ENCODE results near the gene SH3BP2.
"Not testable (repeated sequence)": the region's sequence is repeated elsewhere in the genome, so short reads cannot be mapped to it uniquely, and the experiment has no call there.

Gene SH3BP2

GRCh38 chr4:2771264-2771663 is 21.6 kb upstream of the SH3BP2 start:
- H3K9ac ChIP-seq (ENCODE audit: low read length) = no peak overlapping the region
- no peaks in the 10 kb centered on the region for H3K79me2 ChIP-seq (ENCODE audit: insufficient read depth, low read length)
- H2AFZ ChIP-seq (ENCODE audit: low read length) = no peak overlapping the region
- H3K4me1 ChIP-seq (ENCODE audit: insufficient read depth, low read length, severe bottlenecking) = no peaks in the 10 kb centered on the region
- no peak overlapping the region for H3K4me2 ChIP-seq (ENCODE audit: low read length)
- no peak overlapping the region for H3K4me3 ChIP-seq (ENCODE audit: low read depth, low read length, poor library complexity, severe bottlenecking)
- no peaks in the 10 kb centered on the region for H3K9me2 ChIP-seq (ENCODE audit: low read depth, low read length)
- H3K27ac ChIP-seq (ENCODE audit: low read depth, low read length, poor library complexity, severe bottlenecking) = no peak overlapping the region
- H4K20me1 ChIP-seq (ENCODE audit: insufficient read depth, low read length) = no peaks in the 10 kb centered on the region
- no peaks in the 10 kb centered on the region for H3K27me3 ChIP-seq (ENCODE audit: insufficient read depth, low read length)
- H3F3A ChIP-seq (ENCODE audit: insufficient read depth, low read length) = no peaks in the 10 kb centered on the region
- TF ChIP-seq CTCF (IDR thresholded peaks at IDR 0.05; ENCODE audit: low read length) (no peak), EZH2 (IDR thresholded peaks at IDR 0.05; ENCODE audit: borderline replicate concordance, low read length) (no peak)
- H3K9me3 ChIP-seq (ENCODE audit: low read length) = no peaks in the 10 kb centered on the region
- no peaks in the 10 kb centered on the region for H3K36me3 ChIP-seq (ENCODE audit: insufficient read depth, low read length)

GRCh38 chr4:2780643-2781042 is 12.2 kb upstream of the SH3BP2 start:
- H3K9ac ChIP-seq (ENCODE audit: low read length); H3K4me1 ChIP-seq (ENCODE audit: insufficient read depth, low read length, severe bottlenecking); H3K36me3 ChIP-seq (ENCODE audit: insufficient read depth, low read length); H3F3A ChIP-seq (ENCODE audit: insufficient read depth, low read length); H3K9me2 ChIP-seq (ENCODE audit: low read depth, low read length); H2AFZ ChIP-seq (ENCODE audit: low read length); H3K4me2 ChIP-seq (ENCODE audit: low read length); H3K27ac ChIP-seq (ENCODE audit: low read depth, low read length, poor library complexity, severe bottlenecking); H3K79me2 ChIP-seq (ENCODE audit: insufficient read depth, low read length); H3K9me3 ChIP-seq (ENCODE audit: low read length); H3K27me3 ChIP-seq (ENCODE audit: insufficient read depth, low read length); H3K4me3 ChIP-seq (ENCODE audit: low read depth, low read length, poor library complexity, severe bottlenecking); H4K20me1 ChIP-seq (ENCODE audit: insufficient read depth, low read length): not testable (repeated sequence)

GRCh38 chr4:2781911-2782310 is 11.0 kb upstream of the SH3BP2 start:
- H3K4me2 ChIP-seq (ENCODE audit: low read length) = no peak overlapping the region
- H3F3A ChIP-seq (ENCODE audit: insufficient read depth, low read length) = no peaks in the 10 kb centered on the region
- no peak overlapping the region for H3K4me3 ChIP-seq (ENCODE audit: low read depth, low read length, poor library complexity, severe bottlenecking)
- no peaks in the 10 kb centered on the region for H3K79me2 ChIP-seq (ENCODE audit: insufficient read depth, low read length)
- no peak overlapping the region for H3K27ac ChIP-seq (ENCODE audit: low read depth, low read length, poor library complexity, severe bottlenecking)
- H3K9ac ChIP-seq (ENCODE audit: low read length) = no peak overlapping the region
- no peak for TF ChIP-seq EZH2 (IDR thresholded peaks at IDR 0.05; ENCODE audit: borderline replicate concordance, low read length)
- no peak for TF ChIP-seq CTCF (IDR thresholded peaks at IDR 0.05; ENCODE audit: low read length)
- H3K9me3 ChIP-seq (ENCODE audit: low read length) = no peaks in the 10 kb centered on the region
- no peaks in the 10 kb centered on the region for H3K9me2 ChIP-seq (ENCODE audit: low read depth, low read length)
- no peaks in the 10 kb centered on the region for H4K20me1 ChIP-seq (ENCODE audit: insufficient read depth, low read length)
- H3K27me3 ChIP-seq (ENCODE audit: insufficient read depth, low read length) = no peaks in the 10 kb centered on the region
- peaks cover 16% of the 10 kb centered on the region for H3K4me1 ChIP-seq (ENCODE audit: insufficient read depth, low read length, severe bottlenecking)
- no peak overlapping the region for H2AFZ ChIP-seq (ENCODE audit: low read length)
- H3K36me3 ChIP-seq (ENCODE audit: insufficient read depth, low read length) = no peaks in the 10 kb centered on the region

- no peak for TF ChIP-seq CTCF (IDR thresholded peaks at IDR 0.05; ENCODE audit: low read length)
- no peak for TF ChIP-seq EZH2 (IDR thresholded peaks at IDR 0.05; ENCODE audit: borderline replicate concordance, low read length)
- no peak overlapping the region for H3K4me2 ChIP-seq (ENCODE audit: low read length)
- no peaks in the 10 kb centered on the region for H3K9me3 ChIP-seq (ENCODE audit: low read length)
- no peaks in the 10 kb centered on the region for H3F3A ChIP-seq (ENCODE audit: insufficient read depth, low read length)
- H3K36me3 ChIP-seq (ENCODE audit: insufficient read depth, low read length) = no peaks in the 10 kb centered on the region
- no peak overlapping the region for H3K9ac ChIP-seq (ENCODE audit: low read length)
- H4K20me1 ChIP-seq (ENCODE audit: insufficient read depth, low read length) = no peaks in the 10 kb centered on the region
- peaks cover 24% of the 10 kb centered on the region for H3K4me1 ChIP-seq (ENCODE audit: insufficient read depth, low read length, severe bottlenecking)
- no peak overlapping the region for H2AFZ ChIP-seq (ENCODE audit: low read length)
- H3K27ac ChIP-seq (ENCODE audit: low read depth, low read length, poor library complexity, severe bottlenecking) = no peak overlapping the region
- no peaks in the 10 kb centered on the region for H3K27me3 ChIP-seq (ENCODE audit: insufficient read depth, low read length)
- H3K4me3 ChIP-seq (ENCODE audit: low read depth, low read length, poor library complexity, severe bottlenecking) = no peak overlapping the region
- H3K9me2 ChIP-seq (ENCODE audit: low read depth, low read length) = no peaks in the 10 kb centered on the region
- no peaks in the 10 kb centered on the region for H3K79me2 ChIP-seq (ENCODE audit: insufficient read depth, low read length)
Observed at GRCh38 chr4:2783790-2784189, 9.1 kb upstream of the SH3BP2 start.
